ENCODE measurements around the gene VSIG10L.

GRCh38 chr19:51333836-51334460, 8.0 kb downstream of the VSIG10L start:
- TF ChIP-seq CTCF (IDR thresholded peaks at IDR 0.05) (no peak), POLR2A (IDR thresholded peaks at IDR 0.05) (no peak)
